OCI-LY1 (cell line): ENCODE results near the gene KBTBD2.
"Not testable (repeated sequence)": the region's sequence is repeated elsewhere in the genome, so short reads cannot be mapped to it uniquely, and the experiment has no call there.

Experiments
- H2AFZ ChIP-seq: fragments of 200-600 bp; sonication (generic), shearing (Covaris generic); 2 replicates; pipeline ENCODE4 v1.6.0; 2014; ENCODE audit warnings: antibody characterized with exemption, mild to moderate bottlenecking, low read length
- H3F3A ChIP-seq: fragments of 200-600 bp; sonication (generic), shearing (Covaris generic); 2 replicates; pipeline ENCODE4 v1.6.0; 2014; ENCODE audit warnings: mild to moderate bottlenecking, antibody characterized with exemption, low read length, moderate library complexity; ENCODE audit not compliant: insufficient read depth
- H3K27ac ChIP-seq: fragments of 200-600 bp; sonication (generic); 2 replicates; pipeline ENCODE4 v1.5.1; 2014; ENCODE audit warnings: low read length, mixed run types, mild to moderate bottlenecking, low read depth; ENCODE audit not compliant: poor library complexity, severe bottlenecking
- H3K27me3 ChIP-seq: fragments of 200-600 bp; sonication (generic); 2 replicates; pipeline ENCODE4 v1.6.0; 2014; ENCODE audit warnings: antibody characterized with exemption, mild to moderate bottlenecking, low read length, moderate library complexity; ENCODE audit not compliant: insufficient read depth
- H3K36me3 ChIP-seq: fragments of 200-600 bp; sonication (generic); 2 replicates; pipeline ENCODE4 v1.6.1; 2014; ENCODE audit warnings: mild to moderate bottlenecking, antibody characterized with exemption, low read length, moderate library complexity, mixed read lengths; ENCODE audit not compliant: insufficient read depth
- H3K4me1 ChIP-seq: fragments of 200-600 bp; sonication (generic); 2 replicates; pipeline ENCODE4 v1.5.1; 2014; ENCODE audit warnings: mild to moderate bottlenecking, low read length, moderate library complexity; ENCODE audit not compliant: insufficient read depth, severe bottlenecking
- H3K4me2 ChIP-seq: fragments of 200-600 bp; sonication (generic), shearing (Covaris generic); 2 replicates; pipeline ENCODE4 v1.6.1; 2014; ENCODE audit warnings: low read length
- H3K4me3 ChIP-seq: fragments of 200-600 bp; sonication (generic); 2 replicates; pipeline ENCODE4 v1.5.1; 2014; ENCODE audit warnings: low read length, low read depth, mild to moderate bottlenecking, mixed read lengths; ENCODE audit not compliant: poor library complexity, severe bottlenecking
- H3K79me2 ChIP-seq: fragments of 200-600 bp; shearing (Covaris generic); 2 replicates; pipeline ENCODE4 v1.6.1; 2016; ENCODE audit warnings: mixed run types, low read length, mixed read lengths; ENCODE audit not compliant: insufficient read depth
- H3K9ac ChIP-seq: fragments of 200-600 bp; sonication (generic), shearing (Covaris generic); 2 replicates; pipeline ENCODE4 v1.6.1; 2014; ENCODE audit warnings: mild to moderate bottlenecking, low read length, mixed read lengths
- H3K9me2 ChIP-seq: fragments of 200-600 bp; sonication (generic), shearing (Covaris generic); 2 replicates; pipeline ENCODE4 v1.6.1; 2014; ENCODE audit warnings: low read depth, mild to moderate bottlenecking, low read length, mixed read lengths
- H3K9me3 ChIP-seq: fragments of 200-600 bp; shearing (Covaris generic); 2 replicates; pipeline ENCODE4 v1.6.1; 2014; ENCODE audit warnings: low read length, mixed read lengths
- H4K20me1 ChIP-seq: fragments of 200-600 bp; sonication (generic), shearing (Covaris generic); 2 replicates; pipeline ENCODE4 v1.6.0; 2016; ENCODE audit warnings: mild to moderate bottlenecking, low read length; ENCODE audit not compliant: insufficient read depth
- EZH2 ChIP-seq: fragments of 200-600 bp; sonication (generic), shearing (Covaris generic); IDR thresholded peaks from 2 replicates; pipeline ENCODE4 v1.8.0; 2017; ENCODE audit warnings: borderline replicate concordance, mixed run types, mild to moderate bottlenecking, antibody characterized with exemption, low read length, moderate library complexity, mixed read lengths
- TF ChIP-seq, protein P1 (sequence below): fragments of 200-600 bp; sonication (generic), shearing (Covaris generic); IDR thresholded peaks from 2 replicates; pipeline ENCODE4 v1.5.1; 2017; ENCODE audit warnings: mild to moderate bottlenecking, antibody characterized with exemption, low read length, moderate library complexity, mixed read lengths

Gene KBTBD2

DNA sequence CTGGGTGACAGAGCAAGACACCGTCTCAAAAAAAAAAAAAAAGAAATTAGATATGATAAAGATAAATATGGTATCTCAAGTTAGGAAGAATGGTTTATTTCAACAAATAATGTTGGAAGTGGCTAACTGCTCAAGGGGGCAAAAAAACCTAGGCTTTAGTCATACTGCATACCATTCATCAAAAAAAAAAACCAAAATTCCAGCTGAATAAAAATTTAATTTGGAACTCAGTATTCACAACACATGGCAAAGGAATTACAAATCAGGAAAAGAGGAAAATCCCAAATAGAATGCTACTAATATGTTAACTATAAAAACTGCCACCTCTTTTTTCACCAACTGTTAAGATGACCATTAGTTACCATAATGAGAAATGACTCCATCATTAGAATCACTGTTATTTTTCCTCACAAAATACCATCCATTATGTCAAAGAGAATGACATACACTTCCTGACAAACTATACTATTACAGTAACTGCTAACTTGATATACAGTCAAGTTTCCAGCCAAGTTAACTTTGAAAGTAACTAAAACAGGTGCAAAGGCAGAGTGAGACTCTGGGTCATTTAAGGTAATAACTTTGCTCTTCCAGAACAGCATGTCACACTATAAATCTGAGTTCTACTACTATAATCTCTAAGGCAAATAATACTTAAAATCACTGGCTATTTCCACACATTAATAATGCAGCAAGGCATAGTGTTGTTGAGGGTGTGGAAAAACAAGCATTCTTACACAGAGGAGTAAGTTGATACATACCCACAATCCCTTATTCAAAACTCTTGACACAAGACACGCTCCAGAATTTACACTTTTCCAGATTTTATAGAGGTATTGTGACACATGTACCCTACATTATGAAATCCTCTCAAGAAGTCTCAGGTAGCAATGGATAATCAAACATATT lies 10.2 kb downstream of the KBTBD2 start:
- no peaks in the 10 kb centered on the region for H3K9me2 ChIP-seq
- TF ChIP-seq EZH2: no peak
- TF ChIP-seq, protein P1, sequence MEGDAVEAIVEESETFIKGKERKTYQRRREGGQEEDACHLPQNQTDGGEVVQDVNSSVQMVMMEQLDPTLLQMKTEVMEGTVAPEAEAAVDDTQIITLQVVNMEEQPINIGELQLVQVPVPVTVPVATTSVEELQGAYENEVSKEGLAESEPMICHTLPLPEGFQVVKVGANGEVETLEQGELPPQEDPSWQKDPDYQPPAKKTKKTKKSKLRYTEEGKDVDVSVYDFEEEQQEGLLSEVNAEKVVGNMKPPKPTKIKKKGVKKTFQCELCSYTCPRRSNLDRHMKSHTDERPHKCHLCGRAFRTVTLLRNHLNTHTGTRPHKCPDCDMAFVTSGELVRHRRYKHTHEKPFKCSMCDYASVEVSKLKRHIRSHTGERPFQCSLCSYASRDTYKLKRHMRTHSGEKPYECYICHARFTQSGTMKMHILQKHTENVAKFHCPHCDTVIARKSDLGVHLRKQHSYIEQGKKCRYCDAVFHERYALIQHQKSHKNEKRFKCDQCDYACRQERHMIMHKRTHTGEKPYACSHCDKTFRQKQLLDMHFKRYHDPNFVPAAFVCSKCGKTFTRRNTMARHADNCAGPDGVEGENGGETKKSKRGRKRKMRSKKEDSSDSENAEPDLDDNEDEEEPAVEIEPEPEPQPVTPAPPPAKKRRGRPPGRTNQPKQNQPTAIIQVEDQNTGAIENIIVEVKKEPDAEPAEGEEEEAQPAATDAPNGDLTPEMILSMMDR: no peak
- H2AFZ ChIP-seq: no peak overlapping the region
- no peak overlapping the region for H3K9ac ChIP-seq
- no peaks in the 10 kb centered on the region for H3K27me3 ChIP-seq
- no peaks in the 10 kb centered on the region for H4K20me1 ChIP-seq
- H3F3A ChIP-seq: no peaks in the 10 kb centered on the region
- H3K79me2 ChIP-seq: peaks cover 84% of the 10 kb centered on the region
- no peak overlapping the region for H3K4me2 ChIP-seq
- no peak overlapping the region for H3K4me3 ChIP-seq
- H3K36me3 ChIP-seq: peaks cover 16% of the 10 kb centered on the region; the same call in 1 of the 2 replicates
- H3K4me1 ChIP-seq: peaks cover 17% of the 10 kb centered on the region
- no peak overlapping the region for H3K27ac ChIP-seq
- H3K9me3 ChIP-seq: no peaks in the 10 kb centered on the region

DNA sequence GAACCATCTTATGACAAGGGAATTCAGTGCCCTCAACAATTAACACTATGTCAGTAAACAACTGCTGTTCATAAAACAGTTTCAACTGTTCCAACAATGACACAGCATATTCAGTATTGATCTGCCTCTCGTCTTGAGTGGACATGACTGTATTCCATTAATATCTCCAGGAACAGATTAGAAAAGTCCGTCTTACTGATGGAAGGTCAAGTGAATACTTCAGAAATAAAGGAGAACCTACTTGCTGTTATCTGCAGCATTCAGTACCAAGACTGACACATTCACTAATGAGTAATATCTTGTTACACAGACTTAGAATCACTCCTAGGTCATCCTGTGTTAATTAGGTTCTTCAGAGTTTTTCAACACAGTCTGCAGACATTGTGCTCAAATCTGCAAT lies 12.1 kb downstream of the KBTBD2 start:
- Histone ChIP-seq H3K36me3 (peaks cover 25% of the 10 kb centered on the region), H3K79me2 (peaks cover 65% of the 10 kb centered on the region), H3F3A (no peaks in the 10 kb centered on the region), H3K9ac (no peak overlapping the region), H3K4me2 (no peak overlapping the region), H3K9me2 (no peaks in the 10 kb centered on the region), H3K4me1 (peaks cover 17% of the 10 kb centered on the region), H3K4me3 (no peak overlapping the region), H3K27me3 (no peaks in the 10 kb centered on the region), H3K9me3 (no peaks in the 10 kb centered on the region), H2AFZ (no peak overlapping the region), H3K27ac (no peak overlapping the region), H4K20me1 (no peaks in the 10 kb centered on the region)
- TF ChIP-seq EZH2: no peak
- TF ChIP-seq, protein P1: no peak

DNA sequence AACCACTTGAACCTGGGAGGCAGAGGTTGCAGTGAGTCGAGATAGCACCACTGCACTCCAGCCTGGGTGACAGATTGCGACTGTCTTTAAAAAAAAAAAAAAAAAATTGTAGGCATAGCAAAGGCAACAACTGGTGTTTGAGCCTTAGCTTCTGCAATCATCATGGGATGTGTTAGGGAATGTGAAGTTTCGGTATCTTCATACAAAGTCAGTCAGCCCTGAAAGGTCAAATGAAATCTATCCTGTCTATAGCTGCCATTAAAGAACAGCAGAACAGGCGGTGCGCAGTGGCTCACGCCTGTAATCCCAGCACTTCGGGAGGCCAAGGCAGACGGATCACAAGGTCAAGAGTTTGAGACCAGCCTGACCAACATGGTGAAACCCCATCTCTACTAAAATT lies 13.5 kb downstream of the KBTBD2 start:
- not testable (repeated sequence) for H2AFZ ChIP-seq, H3K9me2 ChIP-seq, H3K4me2 ChIP-seq, H3K4me3 ChIP-seq, H3F3A ChIP-seq, H3K4me1 ChIP-seq, H3K9ac ChIP-seq, H3K27me3 ChIP-seq, H3K27ac ChIP-seq, H4K20me1 ChIP-seq, H3K9me3 ChIP-seq
- Histone ChIP-seq H3K79me2 (peaks cover 51% of the 10 kb centered on the region), H3K36me3 (peaks cover 38% of the 10 kb centered on the region)

DNA sequence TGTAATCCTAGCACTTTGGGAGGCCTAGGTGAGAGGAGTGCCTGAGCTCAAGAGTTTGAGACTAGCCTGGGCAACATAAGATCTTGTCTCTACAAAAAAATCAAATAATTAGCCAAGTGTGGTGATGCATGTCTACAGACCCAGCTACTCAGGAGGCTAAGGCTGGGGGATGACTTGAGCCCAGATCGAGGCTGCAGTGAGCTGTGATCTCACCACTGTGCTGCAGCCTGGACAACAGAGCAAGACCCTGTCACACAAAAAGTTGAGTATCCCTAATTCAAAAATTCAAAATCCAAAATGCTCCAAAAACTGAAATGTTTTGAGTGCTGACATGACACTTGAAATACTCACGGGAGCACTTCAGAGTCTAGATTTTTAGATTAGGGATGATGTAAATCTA lies 19.1 kb downstream of the KBTBD2 start:
- H3K36me3 ChIP-seq: peaks cover 76% of the 10 kb centered on the region
- H3K27me3 ChIP-seq: no peaks in the 10 kb centered on the region
- no peaks in the 10 kb centered on the region for H3F3A ChIP-seq
- no peaks in the 10 kb centered on the region for H4K20me1 ChIP-seq
- no peak overlapping the region for H2AFZ ChIP-seq
- no peak overlapping the region for H3K4me3 ChIP-seq
- H3K4me2 ChIP-seq: no peak overlapping the region
- no peaks in the 10 kb centered on the region for H3K9me3 ChIP-seq
- TF ChIP-seq EZH2: no peak
- TF ChIP-seq, protein P1: no peak
- H3K4me1 ChIP-seq: no peaks in the 10 kb centered on the region
- no peak overlapping the region for H3K27ac ChIP-seq
- H3K79me2 ChIP-seq: peaks cover 3% of the 10 kb centered on the region; the same call in 1 of the 2 replicates
- no peak overlapping the region for H3K9ac ChIP-seq
- H3K9me2 ChIP-seq: no peaks in the 10 kb centered on the region
